Stromal cell of bone marrow (primary cell): ENCODE data around the gene SLIT3.

ENCODE experiments used
- DNase-seq: peaks from one replicate; pipeline ENCODE4 v3.0.0-alpha.2; 2012; ENCODE audit warnings: low read depth

SLIT3 gene

DNA sequence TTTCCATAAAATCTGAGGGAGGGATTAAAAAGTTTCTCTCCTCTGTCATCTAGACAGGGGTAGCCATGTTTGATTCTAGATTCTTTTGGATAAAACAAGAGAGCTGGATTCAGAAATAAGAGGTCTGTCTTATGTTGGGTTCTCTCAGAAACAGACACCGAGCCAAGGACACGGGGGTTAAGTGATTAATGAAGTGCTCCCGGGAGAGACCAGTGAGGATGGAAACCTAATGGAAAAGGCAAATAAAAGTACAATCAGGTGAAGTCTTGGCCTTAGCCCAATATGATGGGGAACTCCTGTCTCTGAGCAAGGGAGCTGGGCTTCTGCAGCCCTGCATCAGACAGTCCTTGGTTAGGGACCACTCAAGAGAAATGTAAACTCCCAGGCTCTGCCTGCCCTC lies 413.0 kb downstream of the SLIT3 start:
- no peak for DNase-seq

DNA sequence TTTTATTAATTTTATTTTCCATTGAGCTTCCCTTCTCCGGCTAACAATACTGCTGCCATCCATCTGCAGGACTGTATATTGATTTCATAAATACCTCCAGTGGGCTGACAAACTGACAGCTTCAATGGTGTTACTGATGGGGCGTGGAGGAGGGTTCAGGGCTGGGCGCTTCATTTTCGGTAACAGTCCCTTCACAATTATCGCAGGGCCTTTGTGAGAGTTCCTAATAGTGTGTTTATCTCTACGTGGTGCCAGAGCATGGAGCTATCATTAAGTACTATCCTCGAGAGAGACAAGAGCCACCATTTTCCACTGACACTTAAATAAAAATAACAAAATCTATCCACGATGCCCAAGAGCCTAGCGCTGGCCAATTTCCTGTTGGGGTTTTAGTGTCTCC lies 414.8 kb downstream of the SLIT3 start:
- no peak for DNase-seq

DNA sequence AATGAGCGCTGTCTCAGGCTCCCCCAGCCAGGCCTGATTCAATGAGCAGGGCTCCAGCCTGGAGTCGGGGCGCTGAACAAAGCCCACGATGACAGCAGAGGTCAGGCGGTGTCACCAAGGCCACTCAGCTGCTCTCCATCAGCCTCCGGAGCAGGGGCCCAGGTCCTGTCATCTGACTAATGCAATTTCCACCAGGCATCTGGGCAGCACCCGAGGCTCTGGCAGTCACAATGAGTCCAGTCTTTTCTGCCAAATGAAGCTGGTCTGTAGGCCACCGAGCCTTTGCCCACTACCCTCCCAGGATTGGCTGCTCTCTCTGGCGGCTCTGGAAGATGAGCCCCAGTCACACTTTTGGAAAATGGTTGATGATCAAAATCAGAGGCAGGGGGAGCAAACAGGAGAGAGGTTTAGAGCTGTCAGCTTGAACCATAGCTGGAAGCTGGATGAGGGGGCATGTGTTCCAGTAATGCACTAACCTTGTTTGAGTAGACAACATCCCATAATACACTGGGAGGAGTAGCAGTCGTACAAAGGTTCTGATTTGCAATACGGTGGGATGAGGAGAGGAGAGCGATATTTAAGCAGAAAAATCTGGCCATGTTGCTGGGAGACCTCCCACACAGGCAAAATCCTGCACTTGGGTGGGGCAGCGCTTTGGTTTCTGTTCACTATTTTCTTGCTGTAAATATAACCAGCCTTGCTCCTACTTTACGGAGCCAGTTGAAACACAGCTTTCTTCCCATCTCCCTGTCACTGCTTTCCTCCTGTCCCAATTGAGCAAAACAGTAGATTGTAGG lies 415.4 kb downstream of the SLIT3 start:
- no peak for DNase-seq

DNA sequence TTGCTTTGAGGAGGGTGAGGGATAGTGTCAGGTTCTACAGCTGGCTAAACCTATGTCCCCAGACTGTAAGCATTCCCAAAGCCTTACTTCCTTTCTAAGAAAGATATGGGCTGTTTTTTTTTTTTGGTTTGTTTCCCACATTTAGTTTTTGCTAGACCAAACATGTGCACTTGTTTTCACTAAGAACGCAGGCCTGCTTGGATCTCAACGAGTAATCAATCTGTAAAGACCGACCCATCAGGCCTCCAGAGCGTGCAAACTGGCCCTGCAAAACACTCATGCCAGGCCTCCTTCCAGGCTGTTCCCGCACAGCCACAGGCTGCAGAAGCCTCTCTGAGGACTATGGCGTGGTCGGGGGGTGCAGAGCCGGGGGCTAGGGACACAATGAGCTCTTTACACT lies 416.9 kb downstream of the SLIT3 start:
- no peak for DNase-seq

DNA sequence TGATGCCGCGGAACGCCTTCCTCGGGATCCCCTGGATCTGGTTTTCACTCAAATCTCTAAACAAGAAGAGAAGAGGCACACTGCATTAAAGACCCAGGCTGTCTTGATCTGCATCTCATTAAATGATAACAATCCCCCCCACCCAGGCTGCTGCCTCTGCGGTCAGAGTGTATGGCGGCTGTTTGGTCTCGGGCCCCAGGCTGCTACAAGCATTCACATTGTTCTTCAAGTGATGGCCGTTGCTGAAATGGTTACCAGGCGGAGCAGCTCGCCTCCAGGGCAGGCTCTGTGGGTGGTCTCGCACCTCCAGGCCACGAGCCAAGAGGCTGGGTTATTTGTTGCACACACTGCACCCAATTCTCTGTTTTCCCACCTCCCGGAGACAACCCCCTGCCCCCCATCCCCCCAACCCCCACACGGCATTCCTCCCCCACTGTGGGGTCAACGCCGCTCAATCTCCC lies 417.6 kb downstream of the SLIT3 start:
- DNase-seq = no peak

DNA sequence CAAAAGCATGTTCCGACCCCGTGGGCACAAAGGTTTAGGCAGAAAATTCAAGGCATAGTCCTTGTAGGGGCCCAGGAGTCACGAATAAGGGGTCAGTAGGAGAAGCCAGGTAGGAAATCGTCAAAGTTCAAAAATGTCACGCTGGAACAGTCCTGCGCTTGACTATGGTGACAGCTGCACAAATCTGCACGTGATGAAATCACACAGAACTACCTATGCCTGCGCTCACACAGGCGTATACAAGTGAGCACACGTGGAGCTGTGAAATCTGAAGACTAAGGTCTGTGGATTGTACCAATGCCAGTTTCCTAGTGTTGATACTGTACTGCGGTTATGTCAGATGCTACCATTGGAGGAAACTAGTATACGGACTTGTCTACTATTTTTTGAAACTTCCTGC lies 418.7 kb downstream of the SLIT3 start:
- no peak for DNase-seq

DNA sequence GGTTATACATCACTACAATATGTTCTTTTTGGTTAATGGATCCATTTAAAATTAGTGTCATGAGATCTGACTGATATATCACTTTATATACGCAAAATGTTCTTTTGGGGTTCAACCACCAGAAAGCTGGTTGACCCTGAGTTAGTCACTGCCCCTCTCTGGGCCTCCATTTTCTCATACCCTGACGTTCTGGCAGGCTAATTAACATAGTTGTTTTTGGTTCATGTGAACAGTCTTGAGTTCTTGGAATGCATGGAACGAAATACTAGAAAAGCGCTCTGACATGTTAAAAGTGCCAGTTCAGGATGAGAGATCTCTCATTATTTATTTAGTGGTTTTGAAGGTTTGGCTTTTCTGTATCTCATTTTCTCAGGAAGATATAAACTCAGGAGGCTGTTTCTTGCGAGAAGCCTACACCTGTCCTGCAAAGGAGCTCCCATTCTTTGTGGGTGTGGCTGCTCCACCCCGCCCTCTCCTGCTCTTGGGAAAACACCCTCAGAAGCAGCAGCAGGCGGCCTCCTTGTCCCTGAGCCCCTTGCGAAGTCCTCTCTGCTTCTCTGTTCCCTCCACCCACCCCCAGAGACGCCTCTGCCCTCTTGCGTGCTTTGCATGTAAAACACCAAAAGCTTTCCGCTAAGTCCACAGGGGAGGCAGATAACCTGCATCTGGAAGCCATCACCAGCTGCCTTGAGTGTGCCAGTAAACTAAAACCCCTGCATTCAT lies 419.4 kb downstream of the SLIT3 start:
- DNase-seq = no peak

DNA sequence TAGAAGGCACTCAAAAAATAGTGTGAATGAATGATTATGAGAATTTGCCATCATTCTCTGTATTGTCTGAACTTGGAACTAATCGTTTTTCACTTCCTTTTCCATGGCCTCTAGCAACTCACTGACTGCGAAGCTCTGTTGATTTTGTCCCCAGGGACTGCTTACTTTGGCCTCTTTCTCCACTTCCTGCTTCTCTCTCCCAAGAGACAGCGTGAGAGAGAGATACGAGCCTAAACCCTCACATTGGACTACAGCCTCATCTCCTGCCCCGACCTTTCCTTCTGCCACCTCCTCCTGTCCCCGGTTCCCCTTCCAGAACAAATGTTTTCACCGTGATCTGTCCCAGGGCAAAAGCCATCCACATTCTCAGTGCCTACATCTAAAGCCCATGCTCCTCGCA lies 421.0 kb downstream of the SLIT3 start:
- peak; percentile 41 for DNase-seq

DNA sequence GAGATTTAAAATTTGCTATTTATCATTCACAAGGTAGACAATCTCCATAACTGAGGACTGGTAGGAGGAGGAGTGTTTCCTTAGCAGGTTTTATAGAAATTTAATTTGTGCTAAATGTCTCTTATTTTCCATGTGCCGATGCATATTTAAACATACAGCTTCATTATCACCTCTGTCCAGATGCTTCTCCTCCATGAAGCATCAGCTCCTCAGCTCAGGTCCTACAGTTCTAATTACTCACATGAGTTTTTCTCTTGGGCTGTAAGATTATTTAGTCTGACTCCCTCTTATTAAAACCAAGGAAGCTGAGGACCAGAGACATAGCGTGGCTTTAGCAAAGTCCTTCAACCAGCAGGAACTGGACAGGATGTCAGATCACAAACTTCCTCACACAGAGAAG lies 421.6 kb downstream of the SLIT3 start:
- DNase-seq = no peak

DNA sequence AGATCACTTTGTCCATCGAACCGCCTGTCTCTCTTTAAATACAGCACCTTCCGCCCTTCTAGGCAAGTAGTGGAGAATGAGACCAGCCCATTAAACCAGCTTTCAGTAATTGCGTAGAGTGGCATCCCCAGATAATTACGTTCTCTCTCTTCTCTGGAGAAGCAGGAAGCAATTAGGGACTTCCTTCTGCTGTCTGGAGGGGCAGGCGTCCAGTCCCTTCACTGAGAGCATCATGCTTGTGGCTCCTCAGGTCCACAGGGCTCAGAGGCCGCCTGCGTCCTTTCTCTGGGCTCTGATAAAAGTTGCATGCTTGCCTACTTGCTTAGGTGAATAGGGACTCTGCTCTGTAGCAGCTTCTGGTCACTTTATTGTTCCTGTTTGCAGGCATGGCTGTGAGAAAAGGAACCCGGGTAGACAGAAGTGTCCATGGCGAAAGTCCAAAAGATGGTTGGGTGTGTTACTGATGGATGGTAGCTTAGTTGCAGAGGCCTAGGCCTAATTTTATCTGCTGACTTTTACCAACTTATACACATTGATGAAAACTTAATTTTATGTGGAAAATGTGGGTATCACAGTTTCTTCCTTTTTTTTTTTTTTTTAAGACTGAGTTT lies 422.7 kb downstream of the SLIT3 start:
- no peak for DNase-seq

DNA sequence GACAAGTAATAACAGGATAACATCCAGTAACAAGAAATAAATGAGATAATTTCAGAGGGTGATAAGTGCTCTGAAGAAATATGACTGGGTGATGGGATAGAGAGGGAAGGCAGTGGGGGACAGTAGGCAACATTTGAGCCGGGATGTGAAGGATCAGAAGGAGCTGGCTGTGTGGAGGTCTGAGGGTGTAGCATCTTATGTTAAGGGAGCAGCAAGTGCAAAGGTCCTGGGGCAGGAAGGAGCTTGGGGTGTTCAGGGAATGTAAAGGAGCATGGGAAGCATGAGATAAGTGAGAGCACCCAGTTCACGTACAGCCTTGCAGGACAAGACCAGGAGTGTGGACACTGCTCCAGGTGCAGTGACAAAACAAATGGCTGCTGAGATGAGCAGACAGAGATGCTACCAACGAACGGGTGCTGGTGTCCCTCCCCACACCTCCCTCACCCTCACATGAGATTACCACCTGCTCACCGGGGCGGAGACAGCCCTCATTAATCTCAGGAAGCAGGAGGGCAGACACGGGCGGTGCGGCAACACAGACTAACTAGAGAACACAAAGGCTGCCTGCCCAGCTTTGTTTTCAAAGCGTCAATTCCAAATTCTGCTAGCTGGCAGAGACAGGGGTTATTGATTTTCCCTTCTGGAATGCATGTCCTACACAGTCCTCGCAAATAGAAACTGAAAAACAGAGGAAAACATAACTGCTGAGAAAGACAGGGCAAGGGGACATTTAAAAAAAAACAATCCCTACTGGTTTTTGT lies 423.6 kb downstream of the SLIT3 start:
- no peak for DNase-seq

DNA sequence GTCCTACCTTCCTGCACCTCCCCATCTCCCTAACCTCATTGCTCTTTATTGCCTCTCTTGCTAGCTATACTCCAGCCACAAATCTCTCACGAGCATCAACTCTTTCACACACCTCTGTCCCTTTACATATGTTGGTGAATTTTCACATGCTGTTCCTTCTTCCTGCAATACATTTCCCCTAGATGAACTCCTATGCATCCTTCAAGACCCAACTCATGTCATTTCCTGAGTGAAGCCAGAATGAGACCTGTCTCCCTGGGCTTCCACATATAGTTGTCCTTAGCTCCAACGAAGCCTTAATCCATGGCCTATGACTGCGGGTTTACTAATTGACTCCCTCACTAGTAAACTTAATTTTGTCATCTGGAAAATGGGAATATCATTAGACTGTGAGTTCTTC lies 424.5 kb downstream of the SLIT3 start:
- no peak for DNase-seq

DNA sequence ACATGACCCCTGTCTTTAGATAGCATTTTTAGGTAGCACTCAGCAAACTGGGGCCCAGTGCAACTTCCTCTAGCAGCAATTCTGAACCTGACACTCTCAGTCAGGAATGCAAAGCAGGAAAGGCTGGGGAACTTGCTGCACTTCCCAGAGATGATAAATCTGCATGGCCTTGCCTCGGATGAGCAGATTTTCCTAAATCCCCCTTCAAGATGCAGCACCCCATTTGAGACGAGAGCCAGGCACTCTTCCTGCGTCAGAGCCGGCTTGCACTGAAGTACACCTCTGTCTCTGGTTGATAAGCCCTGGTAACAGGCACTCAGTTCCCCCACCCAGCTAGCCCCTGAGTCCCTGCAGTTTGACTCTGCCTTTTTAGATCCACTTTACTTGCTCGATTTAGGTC lies 425.1 kb downstream of the SLIT3 start:
- no peak for DNase-seq

DNA sequence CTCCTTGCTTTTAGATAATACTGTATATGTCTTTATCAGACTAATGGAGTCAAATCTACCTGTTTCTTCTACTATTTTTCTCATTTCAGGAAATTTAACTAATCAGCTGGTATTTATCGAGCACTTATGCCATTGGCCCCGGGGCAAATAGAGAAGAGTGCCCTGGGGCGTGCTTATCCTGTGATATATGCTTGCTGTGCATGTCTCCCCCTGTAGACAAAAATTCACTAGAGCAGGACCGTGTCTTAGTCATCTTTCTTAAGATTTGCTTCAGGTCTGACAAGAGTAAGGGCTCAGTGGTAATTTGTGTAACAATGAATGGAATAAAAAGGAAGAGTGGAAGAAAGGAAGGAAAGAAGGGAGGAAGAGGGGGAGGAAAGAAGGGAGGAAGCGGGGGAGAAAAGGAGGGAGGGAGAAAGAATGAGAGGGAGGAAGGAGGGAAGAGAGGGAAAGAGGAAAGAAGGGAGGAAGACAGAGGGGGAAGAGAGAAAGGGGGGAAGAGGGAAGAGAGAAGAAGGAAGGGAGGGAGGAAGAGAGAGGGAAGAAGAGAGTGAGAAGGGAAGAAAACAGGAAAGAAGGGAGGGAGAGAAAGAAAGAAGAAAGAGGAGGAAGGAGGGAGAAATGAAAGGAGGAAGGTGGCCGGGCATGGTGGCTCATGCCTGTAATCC lies 426.1 kb downstream of the SLIT3 start:
- DNase-seq = no peak

DNA sequence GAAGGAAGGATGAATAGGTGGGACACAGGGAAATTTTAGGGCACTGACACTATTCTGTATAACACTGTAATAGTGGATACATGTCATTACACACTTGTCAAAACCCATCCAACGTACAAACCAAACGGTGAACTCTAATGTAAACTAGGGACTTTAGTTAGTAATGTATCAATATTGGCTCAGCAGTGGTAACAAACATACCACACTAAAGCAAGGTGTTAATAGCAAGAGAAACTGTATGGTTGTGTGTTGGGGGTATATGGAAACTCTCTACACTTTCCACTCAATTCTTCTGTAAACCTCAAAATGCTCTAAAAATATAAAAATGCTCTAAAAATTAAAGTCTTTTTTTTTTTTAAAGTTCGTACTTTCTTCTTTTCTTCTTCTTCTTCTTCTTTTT lies 428.7 kb downstream of the SLIT3 start:
- DNase-seq = no peak

DNA sequence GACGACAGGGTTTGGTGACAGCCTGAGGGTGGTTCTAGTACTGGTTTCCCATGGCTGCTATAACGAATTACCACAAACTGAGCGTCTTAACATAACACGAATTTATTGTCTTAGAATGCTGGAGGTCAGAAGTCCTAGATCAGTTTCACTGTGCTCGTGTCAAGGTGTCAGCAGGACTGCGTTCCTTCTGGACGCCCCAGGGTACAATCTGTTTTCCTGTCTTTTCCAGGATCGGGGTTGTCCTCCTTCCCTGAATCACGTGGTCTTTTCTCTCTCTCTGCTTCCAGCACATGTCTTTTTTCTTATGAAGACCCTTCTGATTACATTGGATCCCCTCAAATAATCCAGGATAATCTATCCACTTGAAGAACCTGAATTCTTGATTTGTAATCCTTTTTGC lies 430.0 kb downstream of the SLIT3 start:
- no peak for DNase-seq

DNA sequence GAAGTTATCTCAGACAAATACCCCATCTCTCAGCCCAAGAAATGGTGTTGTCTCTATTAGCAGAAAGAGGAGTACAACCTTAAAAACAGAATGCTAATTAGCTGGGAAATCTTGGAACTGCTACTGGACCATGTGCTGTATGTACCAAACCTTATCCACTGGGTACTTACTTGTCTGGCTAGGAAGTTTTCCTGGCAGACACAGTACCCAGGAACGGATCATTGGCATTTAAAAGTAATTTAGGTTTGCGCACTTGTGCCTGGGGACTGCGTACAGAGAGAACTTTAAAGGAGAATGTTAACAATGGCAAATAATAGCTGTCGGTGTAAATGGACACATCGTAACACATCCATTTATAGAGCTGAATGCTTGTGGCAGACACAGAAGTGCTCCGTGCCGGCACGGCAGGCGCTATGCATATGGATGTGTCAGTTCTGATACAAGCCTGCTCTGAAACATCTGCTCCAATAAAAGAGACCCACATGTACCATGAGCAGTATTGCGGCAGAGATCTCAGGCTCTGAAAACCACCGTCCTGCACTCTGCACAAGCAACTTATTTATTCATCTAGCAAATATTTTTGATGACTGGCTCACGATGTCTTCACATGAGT lies 431.2 kb downstream of the SLIT3 start:
- no peak for DNase-seq

DNA sequence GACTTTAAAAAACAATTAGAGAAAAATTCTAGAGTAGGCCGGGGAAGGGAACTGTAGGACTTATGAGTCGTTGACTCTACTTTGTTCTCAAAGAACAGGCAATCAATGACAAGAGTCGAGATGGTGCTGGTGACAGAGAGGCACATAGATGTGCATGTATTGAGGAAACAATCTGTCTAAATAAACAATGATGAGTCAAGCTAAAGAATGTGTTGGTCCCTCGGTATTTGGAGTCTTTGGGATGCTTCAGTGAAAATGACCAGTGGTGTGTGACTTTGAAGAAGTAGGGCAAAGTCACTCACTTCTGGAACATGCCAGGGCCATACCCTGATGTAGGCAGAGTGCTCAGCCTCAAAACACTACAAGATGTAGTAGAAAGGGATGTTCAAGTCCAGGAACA lies 433.7 kb downstream of the SLIT3 start:
- no peak for DNase-seq

DNA sequence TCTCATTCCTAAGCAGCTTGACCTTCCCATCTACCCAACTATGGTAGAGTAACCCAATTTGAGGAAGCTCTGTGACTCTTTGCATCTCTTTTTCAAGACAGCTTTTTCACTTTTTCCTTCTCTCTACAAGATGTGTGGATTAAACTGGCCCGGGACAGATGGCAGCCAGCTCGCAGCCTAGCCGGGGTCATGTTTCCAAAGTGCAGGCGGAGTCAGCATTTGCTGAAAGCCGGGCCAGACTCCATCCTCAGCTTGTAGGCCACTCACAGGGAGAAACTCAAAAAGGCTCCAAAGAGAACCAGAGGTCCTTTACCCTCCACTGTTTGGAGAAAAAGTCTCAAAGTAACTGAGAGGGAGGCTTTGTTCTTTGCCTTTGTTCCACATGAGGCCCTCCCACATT lies 435.0 kb downstream of the SLIT3 start:
- no peak for DNase-seq

DNA sequence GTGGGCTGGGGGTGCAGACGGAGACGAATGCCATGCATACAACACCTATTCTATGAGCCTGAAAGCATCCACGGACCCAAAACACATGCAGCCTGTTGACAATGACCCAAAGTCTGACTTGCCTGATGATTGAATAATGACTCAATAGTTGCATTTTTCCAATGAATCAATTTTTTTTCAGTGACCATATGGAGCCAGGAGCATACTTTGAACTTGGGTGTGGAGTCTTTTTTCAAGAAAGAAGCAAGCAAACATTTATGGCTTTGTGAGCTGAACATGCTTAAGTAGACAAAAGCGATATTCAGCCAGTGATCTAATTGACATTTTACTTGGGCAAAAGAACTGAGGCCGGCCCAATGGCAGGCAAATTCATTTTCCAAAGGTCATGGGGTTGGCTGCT lies 437.9 kb downstream of the SLIT3 start:
- DNase-seq = no peak

DNA sequence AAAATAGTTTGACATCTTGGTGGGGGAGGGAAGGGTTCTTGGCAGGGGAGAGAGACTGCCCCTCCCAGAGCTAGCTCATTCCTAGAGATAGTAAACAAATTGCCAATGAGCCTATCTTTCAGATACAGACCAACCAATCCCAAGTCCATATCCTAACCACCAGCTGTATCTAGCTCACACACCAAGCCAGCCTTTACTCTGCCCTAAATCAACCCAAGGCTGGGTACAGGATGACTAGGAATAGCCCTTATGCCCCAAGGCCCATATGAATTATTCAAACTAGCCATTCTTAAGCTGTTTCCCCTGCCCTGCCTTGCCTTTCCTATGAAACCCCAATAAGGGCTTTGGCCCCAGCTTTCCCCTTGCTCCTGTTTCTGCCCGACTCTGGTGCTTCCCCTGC lies 440.4 kb downstream of the SLIT3 start:
- no peak for DNase-seq

DNA sequence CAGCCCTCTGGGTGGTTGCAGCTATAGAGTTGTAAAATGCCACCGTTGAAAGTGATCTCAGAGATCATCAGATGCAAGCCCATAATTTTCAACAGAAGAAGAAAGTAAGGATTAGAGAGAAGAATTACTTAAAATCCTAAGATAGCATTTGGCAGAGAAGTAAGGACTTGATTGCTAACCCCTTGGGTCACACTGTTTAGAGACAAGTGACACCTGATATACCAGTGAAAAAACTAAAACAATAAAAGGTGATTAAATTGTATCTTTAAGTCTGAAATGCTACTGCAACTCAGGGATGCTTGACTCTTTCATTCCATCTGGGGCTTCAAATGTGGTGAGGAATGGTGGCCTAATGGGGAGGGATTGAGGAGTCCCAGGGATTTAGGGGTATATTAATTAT lies 440.9 kb downstream of the SLIT3 start:
- DNase-seq = no peak
